Calu3 (cell line): ENCODE results near the gene STIM2. TPM values are rescaled to one million over a fixed set of nuclear protein-coding genes. Genes with fewer than 3 reads are reported as not detected.

Source experiments
- BruUV-seq: library from RNA; stranded (reverse); fragments of 400-500 nt; replicated peaks from 2 replicates; lab custom pipeline; 2021; lab: Mats Ljungman, UMichigan
- CTCF ChIA-PET: fragments of 300-600 bp; sonication (Branson Sonifier 250); formaldehyde crosslinking; loops from one replicate; lab custom pipeline; 2022; ENCODE audit warnings: antibody characterized with exemption; lab: Charles Lee
- DNase-seq: peaks from one replicate; pipeline ENCODE4 v3.0.0; 2022
- H3K27ac Mint-ChIP-seq: one replicate; pipeline ENCODE4 v1.8.0; 2022; ENCODE audit warnings: mixed read lengths; ENCODE audit not compliant: unreplicated experiment
- H3K27me3 Mint-ChIP-seq: one replicate; pipeline ENCODE4 v1.8.0; 2022; ENCODE audit warnings: mixed read lengths; ENCODE audit not compliant: unreplicated experiment
- H3K36me3 Mint-ChIP-seq: one replicate; pipeline ENCODE4 v1.8.0; 2022; ENCODE audit warnings: mild to moderate bottlenecking, moderate library complexity, mixed read lengths; ENCODE audit not compliant: insufficient read depth, unreplicated experiment
- H3K4me1 Mint-ChIP-seq: one replicate; pipeline ENCODE4 v1.8.0; 2022; ENCODE audit warnings: mild to moderate bottlenecking, low read depth, mixed read lengths; ENCODE audit not compliant: unreplicated experiment
- H3K4me3 Mint-ChIP-seq: one replicate; pipeline ENCODE4 v1.8.0; 2022; ENCODE audit warnings: mild to moderate bottlenecking, low read depth, moderate library complexity, mixed read lengths; ENCODE audit not compliant: unreplicated experiment
- H3K9me3 Mint-ChIP-seq: one replicate; pipeline ENCODE4 v1.8.0; 2022; ENCODE audit warnings: low read depth, mixed read lengths; ENCODE audit not compliant: unreplicated experiment
- intact Hi-C: fragments of 100-400 bp; cut with micrococcal nuclease; formaldehyde crosslinking; loops from one replicate; pipeline ENCODE4 v1.10.0; 2022; ENCODE audit not compliant: unreplicated experiment
- total RNA-seq: library from RNA; stranded (reverse); gene quantifications from 2 replicates; pipeline ENCODE4 v1.2.3, GENCODE V29; 2022
- TF ChIP-seq, protein P1 (sequence below): fragments of 200-600 bp; IDR thresholded peaks from one replicate; pipeline ENCODE4 v1.8.0; 2022; ENCODE audit warnings: antibody characterized with exemption; ENCODE audit not compliant: unreplicated experiment

Gene STIM2
- total RNA-seq, 1 experiment from 2014 or later, result 24.2 TPM

DNA sequence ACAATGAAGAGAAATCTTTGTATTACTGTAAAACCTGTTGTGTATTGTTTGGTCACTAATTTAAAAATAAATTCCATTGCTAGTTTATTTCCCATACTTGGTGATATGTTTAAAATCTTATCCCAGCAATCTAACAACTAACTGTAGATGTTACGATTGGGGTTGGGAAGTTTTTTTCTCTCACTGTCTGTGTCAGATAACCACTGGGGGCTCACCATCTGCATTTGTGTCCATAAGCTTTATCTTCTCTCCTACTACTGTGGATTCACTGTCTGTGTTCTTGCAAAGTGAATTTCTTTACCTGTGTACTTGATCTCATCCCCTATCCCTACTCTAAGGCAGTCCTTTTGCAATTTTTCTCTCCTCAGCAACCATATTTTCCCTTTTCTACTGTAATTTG lies 81.3 kb downstream of the STIM2 start:
- Mint-ChIP-seq H3K9me3 (no peaks in the 10 kb centered on the region), H3K4me3 (no peak overlapping the region), H3K27ac (no peak overlapping the region), H3K36me3 (no peaks in the 10 kb centered on the region), H3K27me3 (no peaks in the 10 kb centered on the region), H3K4me1 (no peaks in the 10 kb centered on the region)
- DNase-seq, result no peak
- CTCF ChIA-PET, result no interaction called here
- TF ChIP-seq, protein P1, sequence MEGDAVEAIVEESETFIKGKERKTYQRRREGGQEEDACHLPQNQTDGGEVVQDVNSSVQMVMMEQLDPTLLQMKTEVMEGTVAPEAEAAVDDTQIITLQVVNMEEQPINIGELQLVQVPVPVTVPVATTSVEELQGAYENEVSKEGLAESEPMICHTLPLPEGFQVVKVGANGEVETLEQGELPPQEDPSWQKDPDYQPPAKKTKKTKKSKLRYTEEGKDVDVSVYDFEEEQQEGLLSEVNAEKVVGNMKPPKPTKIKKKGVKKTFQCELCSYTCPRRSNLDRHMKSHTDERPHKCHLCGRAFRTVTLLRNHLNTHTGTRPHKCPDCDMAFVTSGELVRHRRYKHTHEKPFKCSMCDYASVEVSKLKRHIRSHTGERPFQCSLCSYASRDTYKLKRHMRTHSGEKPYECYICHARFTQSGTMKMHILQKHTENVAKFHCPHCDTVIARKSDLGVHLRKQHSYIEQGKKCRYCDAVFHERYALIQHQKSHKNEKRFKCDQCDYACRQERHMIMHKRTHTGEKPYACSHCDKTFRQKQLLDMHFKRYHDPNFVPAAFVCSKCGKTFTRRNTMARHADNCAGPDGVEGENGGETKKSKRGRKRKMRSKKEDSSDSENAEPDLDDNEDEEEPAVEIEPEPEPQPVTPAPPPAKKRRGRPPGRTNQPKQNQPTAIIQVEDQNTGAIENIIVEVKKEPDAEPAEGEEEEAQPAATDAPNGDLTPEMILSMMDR, result no peak
- BruUV-seq, result no TSS peak
- intact Hi-C loops, result no loop called here

DNA sequence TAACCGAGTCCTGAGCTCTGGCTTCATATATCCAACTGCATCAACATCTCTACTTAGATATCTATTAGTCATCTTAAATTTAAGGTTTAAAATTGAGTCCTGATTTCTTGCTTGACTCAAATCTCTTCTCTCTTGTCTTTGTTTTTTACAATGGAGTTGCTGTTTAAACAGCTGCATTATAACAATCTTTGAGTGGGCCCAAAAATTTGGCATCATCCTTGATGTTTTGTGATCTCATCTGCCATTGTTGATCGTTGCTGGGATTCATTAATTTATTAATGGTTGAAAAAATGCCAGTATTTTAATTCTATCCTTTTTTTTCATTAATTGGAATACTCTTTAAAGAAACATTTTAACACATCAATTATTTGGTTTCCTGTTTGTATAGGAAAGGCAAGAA lies 82.2 kb downstream of the STIM2 start:
- intact Hi-C loops, result no loop called here
- no peak overlapping the region for H3K27ac Mint-ChIP-seq
- no peak overlapping the region for H3K4me3 Mint-ChIP-seq
- H3K36me3 Mint-ChIP-seq, result no peaks in the 10 kb centered on the region
- no TSS peak for BruUV-seq
- no peaks in the 10 kb centered on the region for H3K9me3 Mint-ChIP-seq
- CTCF ChIA-PET, result no interaction called here
- no peaks in the 10 kb centered on the region for H3K27me3 Mint-ChIP-seq
- no peak for DNase-seq
- no peaks in the 10 kb centered on the region for H3K4me1 Mint-ChIP-seq
- TF ChIP-seq, protein P1, result no peak

DNA sequence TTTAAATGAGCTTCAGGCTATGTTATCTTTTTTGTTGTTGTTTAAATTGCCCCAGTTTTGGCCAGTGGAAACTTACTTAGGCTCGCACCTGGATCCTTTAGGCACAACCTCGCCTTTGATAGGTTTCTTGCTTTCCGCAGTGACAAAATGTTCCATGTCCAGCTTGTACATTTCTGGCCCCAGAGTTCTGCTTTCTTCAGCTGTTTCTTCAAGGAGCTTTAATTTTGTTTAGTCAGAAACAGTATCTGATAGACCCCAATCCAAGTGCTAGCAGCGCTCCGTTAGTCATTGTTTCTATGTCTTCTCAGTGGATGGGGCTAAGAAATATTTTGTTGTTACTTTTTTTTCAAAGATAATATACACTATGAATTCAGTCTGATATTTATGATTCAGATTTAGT lies 82.8 kb downstream of the STIM2 start:
- intact Hi-C loops, result no loop called here
- BruUV-seq, result no TSS peak
- H3K4me1 Mint-ChIP-seq, result no peaks in the 10 kb centered on the region

DNA sequence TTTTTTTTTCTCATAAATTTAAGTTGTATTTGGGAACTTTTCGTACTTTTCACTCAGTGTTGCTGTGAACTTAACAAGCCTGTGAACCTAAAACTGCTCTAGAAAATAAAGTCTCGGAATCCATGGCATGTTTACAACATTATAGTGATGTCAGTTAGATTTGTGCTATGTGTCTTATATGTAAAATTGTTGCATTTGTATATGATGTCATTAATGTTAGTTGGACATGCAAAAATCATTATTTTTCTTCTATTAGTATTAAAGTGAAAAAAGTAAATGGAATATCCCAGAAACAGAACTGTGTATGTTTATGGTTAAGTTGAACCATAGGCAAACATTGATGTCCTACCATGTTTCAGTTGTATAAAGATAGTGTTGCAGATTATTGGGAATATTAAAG lies 85.2 kb downstream of the STIM2 start:
- no peaks in the 10 kb centered on the region for H3K4me1 Mint-ChIP-seq
- no peaks in the 10 kb centered on the region for H3K9me3 Mint-ChIP-seq
- intact Hi-C loops, result no loop called here
- CTCF ChIA-PET, result no interaction called here
- no peaks in the 10 kb centered on the region for H3K36me3 Mint-ChIP-seq
- DNase-seq, result no peak
- no peak overlapping the region for H3K27ac Mint-ChIP-seq
- TF ChIP-seq, protein P1, result no peak
- H3K4me3 Mint-ChIP-seq, result no peak overlapping the region
- H3K27me3 Mint-ChIP-seq, result no peaks in the 10 kb centered on the region
- BruUV-seq, result no TSS peak

More for the DNA sequence above, 82.8 kb downstream of the STIM2 start:
- CTCF ChIA-PET, result no interaction called here
- Mint-ChIP-seq H3K36me3 (no peaks in the 10 kb centered on the region), H3K27ac (no peak overlapping the region), H3K9me3 (no peaks in the 10 kb centered on the region), H3K4me3 (no peak overlapping the region), H3K27me3 (no peaks in the 10 kb centered on the region)
- no peak for DNase-seq
- TF ChIP-seq, protein P1, result no peak
